Keratinocyte (primary cell): Measurements from ENCODE around the gene TRIM45. TPM values are rescaled to one million over a fixed set of nuclear protein-coding genes. Genes with fewer than 3 reads are reported as not detected.

Experiments
- DNase-seq: peaks from one replicate; pipeline ENCODE4 v3.0.0-alpha.2; 2011; ENCODE audit warnings: low read depth, missing footprints, low spot score
- FAIRE-seq: peaks from 2 replicates; lab custom pipeline; 2011; peaks lifted over from hg19 to GRCh38; lab: Jason Lieb, UNC
- H2AFZ ChIP-seq: 2 replicates; pipeline ENCODE4 v1.6.0; 2012; ENCODE audit warnings: low read length, control low read depth, inconsistent platforms; ENCODE audit not compliant: control insufficient read depth
- H3K27ac ChIP-seq: 2 replicates; pipeline ENCODE4 v1.5.1; 2011; ENCODE audit warnings: low read length; ENCODE audit not compliant: control insufficient read depth, insufficient read depth
- H3K27me3 ChIP-seq: 3 replicates; pipeline ENCODE4 v1.6.0; 2011; ENCODE audit warnings: low read length; ENCODE audit not compliant: control insufficient read depth, insufficient read depth; ENCODE audit errors: extremely low read depth
- H3K36me3 ChIP-seq, 2 experiments: 2 replicates in 1 of 2; 3 replicates in 1 of 2; pipeline ENCODE4 v1.5.1; 2011; ENCODE audit warnings: low read length in 2 of 2, mild to moderate bottlenecking in 1 of 2; ENCODE audit not compliant: control insufficient read depth in 2 of 2, insufficient read depth in 2 of 2; ENCODE audit errors: extremely low read depth in 1 of 2
- H3K4me1 ChIP-seq: 3 replicates; pipeline ENCODE4 v1.5.1; 2011; ENCODE audit warnings: low read length; ENCODE audit not compliant: control insufficient read depth, insufficient read depth; ENCODE audit errors: extremely low read depth
- H3K4me2 ChIP-seq: 3 replicates; pipeline ENCODE4 v1.6.0; 2011; ENCODE audit warnings: low read depth, low read length; ENCODE audit not compliant: control insufficient read depth, insufficient read depth; ENCODE audit errors: extremely low read depth
- H3K4me3 ChIP-seq, 3 experiments: fragments of 200-600 bp in 1 of 3; sonication (generic) in 1 of 3; 2 replicates in 2 of 3; 3 replicates in 1 of 3; pipeline ENCODE4 v1.5.1; 2011 to 2016; ENCODE audit warnings: low read length in 3 of 3, mild to moderate bottlenecking in 3 of 3, control low read depth in 2 of 3, inconsistent platforms in 1 of 3, low read depth in 1 of 3, mixed read lengths in 1 of 3, mixed run types in 1 of 3, moderate library complexity in 1 of 3; ENCODE audit not compliant: control insufficient read depth in 2 of 3, insufficient read depth in 2 of 3; ENCODE audit errors: extremely low read depth in 1 of 3
- H3K79me2 ChIP-seq: 2 replicates; pipeline ENCODE4 v1.6.0; 2012; ENCODE audit warnings: low read length; ENCODE audit not compliant: control insufficient read depth, insufficient read depth
- H3K9ac ChIP-seq: 3 replicates; pipeline ENCODE4 v1.6.0; 2011; ENCODE audit warnings: low read length; ENCODE audit not compliant: control insufficient read depth, insufficient read depth; ENCODE audit errors: extremely low read depth
- H3K9me1 ChIP-seq: 3 replicates; pipeline ENCODE4 v1.6.0; 2011; ENCODE audit warnings: low read length; ENCODE audit not compliant: control insufficient read depth, insufficient read depth; ENCODE audit errors: extremely low read depth
- H3K9me3 ChIP-seq: 2 replicates; pipeline ENCODE4 v1.5.1; 2012; ENCODE audit warnings: low read depth, low read length; ENCODE audit not compliant: control insufficient read depth
- H4K20me1 ChIP-seq: 3 replicates; pipeline ENCODE4 v1.6.0; 2011; ENCODE audit warnings: low read length; ENCODE audit not compliant: control insufficient read depth, insufficient read depth; ENCODE audit errors: extremely low read depth
- CTCF ChIP-seq, 3 experiments: IDR thresholded peaks in 1 of 3; conservative IDR thresholded peaks in 1 of 3; optimal IDR thresholded peaks in 1 of 3; 2 replicates in 2 of 3; 3 replicates in 1 of 3; pipeline versions ENCODE3 to v1.5.1; 2011; ENCODE audit warnings: low read length in 3 of 3, mild to moderate bottlenecking in 3 of 3, moderate library complexity in 2 of 3, control low read depth in 1 of 3, inconsistent platforms in 1 of 3; ENCODE audit not compliant: insufficient read depth in 2 of 3; ENCODE audit errors: extremely low read depth in 1 of 3
- EZH2 ChIP-seq: IDR thresholded peaks from one replicate; pipeline ENCODE4 v1.6.1; 2012; ENCODE audit warnings: inconsistent platforms, mild to moderate bottlenecking, low read length, moderate library complexity
- dilution Hi-C: fragments of 300-500 bp; cut with MboI; formaldehyde crosslinking; loops from one replicate; pipeline ENCODE4 v1.7.0; 2020; ENCODE audit warnings: low sequenced_read_pairs; ENCODE audit not compliant: extremely low pct_ligation_motif_present
- polyA plus RNA-seq, 5 experiments: library from polyadenylated mRNA; depleted of rRNA in 3 of 5; stranded (reverse) in 3 of 5; stranded (forward) in 1 of 5; unstranded in 1 of 5; fragments of >200 nt; gene quantifications; 1 replicate in 1 of 5; 2 replicates in 3 of 5; 3 replicates in 1 of 5; pipeline versions ENCODE4 v1.2.1 to v1.2.3, GENCODE V29; 2011 to 2012; ENCODE audit warnings: missing spikeins in 2 of 5, low read depth in 1 of 5, low replicate concordance in 1 of 5

The TRIM45 gene
- polyA plus RNA-seq, 1 donor (not counting 4 experiments of a cell fraction or from before 2014, with no cell fraction given) = 2.7 TPM

- H3K27ac ChIP-seq = no peak overlapping the region
- peaks cover 2 to 8% of the 10 kb centered on the region in 2 experiments for H3K36me3 ChIP-seq
- H3K9me1 ChIP-seq = peaks cover 2% of the 10 kb centered on the region
- H2AFZ ChIP-seq = no peak overlapping the region
- H3K79me2 ChIP-seq = no peaks in the 10 kb centered on the region
- TF ChIP-seq EZH2 (no peak), CTCF (optimal IDR thresholded peaks at IDR 0.05 in 1 of 3, IDR thresholded peaks at IDR 0.05 in 1 of 3, conservative IDR thresholded peaks at IDR 0.05 in 1 of 3; ENCODE audit: extremely low read depth in 1 of 3, insufficient read depth in 2 of 3, low read length in 3 of 3) (no peak)
- H3K4me3 ChIP-seq = no peak overlapping the region
- FAIRE-seq = no peak
- dilution Hi-C loops = no loop called here
- DNase-seq = no peak
- H3K27me3 ChIP-seq = no peaks in the 10 kb centered on the region
- peaks cover 9% of the 10 kb centered on the region for H3K4me1 ChIP-seq
- no peaks in the 10 kb centered on the region for H3K9me3 ChIP-seq
- no peak overlapping the region for H3K4me2 ChIP-seq
- no peak overlapping the region for H3K9ac ChIP-seq
- H4K20me1 ChIP-seq = no peaks in the 10 kb centered on the region
These were observed 5.3 kb downstream of the TRIM45 start for GRCh38 chr1:117116090-117116783.

- Histone ChIP-seq H4K20me1 (no peaks in the 10 kb centered on the region), H3K9me3 (no peaks in the 10 kb centered on the region), H3K4me1 (peaks cover 16% of the 10 kb centered on the region), H3K4me3 (no peak overlapping the region), H3K9ac (no peak overlapping the region), H3K27ac (no peak overlapping the region), H3K79me2 (no peaks in the 10 kb centered on the region), H2AFZ (no peak overlapping the region), H3K9me1 (no peaks in the 10 kb centered on the region), H3K36me3 (peaks cover 2 to 8% of the 10 kb centered on the region in 2 experiments), H3K4me2 (no peak overlapping the region), H3K27me3 (no peaks in the 10 kb centered on the region)
- TF ChIP-seq CTCF (optimal IDR thresholded peaks at IDR 0.05 in 1 of 3, IDR thresholded peaks at IDR 0.05 in 1 of 3, conservative IDR thresholded peaks at IDR 0.05 in 1 of 3; ENCODE audit: extremely low read depth in 1 of 3, insufficient read depth in 2 of 3, low read length in 3 of 3) (no peak), EZH2 (no peak)
- DNase-seq (no peak), FAIRE-seq (no peak)
- dilution Hi-C loops = no loop called here
These were observed 6.7 kb downstream of the TRIM45 start for GRCh38 chr1:117114877-117115276.
